ENCODE measurements around the gene DUSP16.

Gene DUSP16

DNA sequence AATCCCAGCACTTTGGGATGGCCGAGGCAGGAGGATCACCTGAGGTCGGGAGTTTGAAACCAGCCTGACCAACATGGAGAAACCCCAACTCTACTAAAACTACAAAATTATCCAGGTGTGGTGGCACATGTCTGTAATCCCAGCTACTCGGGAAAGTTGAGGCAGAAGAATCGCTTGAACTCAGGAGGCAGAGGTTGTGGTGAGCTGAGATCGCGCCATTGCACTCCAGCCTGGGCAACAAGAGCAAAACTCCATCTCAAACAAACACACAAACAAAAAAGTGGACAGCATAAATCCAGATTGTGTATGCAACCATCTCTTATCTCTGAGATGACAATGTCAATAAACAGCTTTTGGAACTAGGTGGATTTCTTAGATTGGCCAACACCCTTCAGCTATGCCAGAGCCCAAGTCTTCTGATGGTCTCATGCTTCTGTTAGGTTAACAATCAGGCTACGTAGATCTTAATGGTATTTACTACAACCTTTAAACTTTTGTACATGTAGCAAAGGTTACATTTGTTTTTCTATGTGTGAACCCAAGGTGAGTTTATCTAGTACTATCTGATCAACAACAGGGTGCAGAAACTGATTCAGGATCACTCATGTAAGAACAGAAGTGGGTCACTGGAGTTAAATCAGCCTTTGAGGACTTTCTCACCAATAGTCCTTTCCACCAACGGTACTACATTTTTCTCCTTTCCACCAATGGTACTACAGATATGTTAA lies 73.7 kb downstream of the DUSP16 start:
- DNase-seq (ENCODE audit: low spot score), result no peak
- H3K27ac ChIP-seq, result no peak overlapping the region
- ChIA-PET POLR2A (ENCODE audit: low non-redundant PET) (no interaction called here), CTCF (no interaction called here)
- TF ChIP-seq, protein P1, sequence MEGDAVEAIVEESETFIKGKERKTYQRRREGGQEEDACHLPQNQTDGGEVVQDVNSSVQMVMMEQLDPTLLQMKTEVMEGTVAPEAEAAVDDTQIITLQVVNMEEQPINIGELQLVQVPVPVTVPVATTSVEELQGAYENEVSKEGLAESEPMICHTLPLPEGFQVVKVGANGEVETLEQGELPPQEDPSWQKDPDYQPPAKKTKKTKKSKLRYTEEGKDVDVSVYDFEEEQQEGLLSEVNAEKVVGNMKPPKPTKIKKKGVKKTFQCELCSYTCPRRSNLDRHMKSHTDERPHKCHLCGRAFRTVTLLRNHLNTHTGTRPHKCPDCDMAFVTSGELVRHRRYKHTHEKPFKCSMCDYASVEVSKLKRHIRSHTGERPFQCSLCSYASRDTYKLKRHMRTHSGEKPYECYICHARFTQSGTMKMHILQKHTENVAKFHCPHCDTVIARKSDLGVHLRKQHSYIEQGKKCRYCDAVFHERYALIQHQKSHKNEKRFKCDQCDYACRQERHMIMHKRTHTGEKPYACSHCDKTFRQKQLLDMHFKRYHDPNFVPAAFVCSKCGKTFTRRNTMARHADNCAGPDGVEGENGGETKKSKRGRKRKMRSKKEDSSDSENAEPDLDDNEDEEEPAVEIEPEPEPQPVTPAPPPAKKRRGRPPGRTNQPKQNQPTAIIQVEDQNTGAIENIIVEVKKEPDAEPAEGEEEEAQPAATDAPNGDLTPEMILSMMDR (conservative IDR thresholded peaks at IDR 0.05; ENCODE audit: low read depth), result no peak

DNA sequence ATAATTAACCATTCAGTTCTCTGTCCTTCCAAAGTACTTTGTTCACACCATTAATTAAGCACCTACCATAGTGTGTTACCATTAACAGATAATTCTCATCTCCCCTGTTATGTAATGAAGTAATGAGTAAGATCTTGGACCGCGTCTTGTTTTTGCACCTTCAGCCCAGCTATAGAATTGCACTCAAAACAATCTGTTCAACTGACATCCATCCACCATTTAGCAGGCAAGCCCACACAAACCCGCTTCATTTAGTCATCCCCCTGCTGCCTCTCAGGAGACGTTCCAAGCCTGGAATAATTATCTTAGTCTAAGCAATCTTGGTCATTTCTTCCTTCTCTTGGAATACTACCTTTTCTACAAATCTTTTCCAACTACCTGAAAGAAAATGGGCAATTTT lies 74.4 kb downstream of the DUSP16 start:
- ChIA-PET POLR2A (ENCODE audit: low non-redundant PET) (no interaction called here), CTCF (no interaction called here)
- H3K27ac ChIP-seq, result no peak overlapping the region
- TF ChIP-seq, protein P1 (conservative IDR thresholded peaks at IDR 0.05; ENCODE audit: low read depth), result no peak
- DNase-seq (ENCODE audit: low spot score), result no peak

DNA sequence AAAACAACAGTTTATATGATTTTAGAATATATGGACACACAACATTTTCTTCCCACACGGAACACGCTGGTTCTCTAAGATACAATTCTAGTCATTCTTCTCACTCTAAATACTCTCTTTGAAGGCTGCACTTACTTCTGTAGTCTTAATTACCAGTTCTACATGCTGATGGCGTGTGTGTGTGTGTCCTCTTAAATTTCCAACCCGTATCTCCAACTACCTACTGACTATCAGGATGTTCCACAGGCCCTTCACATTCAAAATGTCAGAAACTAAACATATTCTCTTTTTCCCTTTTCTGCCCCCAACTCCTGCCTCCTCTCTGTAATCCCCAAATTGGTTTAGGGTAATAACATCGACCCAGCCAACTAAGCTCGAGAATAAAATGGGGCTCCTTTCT lies 75.2 kb downstream of the DUSP16 start:
- no peak overlapping the region for H3K27ac ChIP-seq
- no peak for DNase-seq (ENCODE audit: low spot score)
- ChIA-PET POLR2A (ENCODE audit: low non-redundant PET) (no interaction called here), CTCF (no interaction called here)
- TF ChIP-seq, protein P1 (conservative IDR thresholded peaks at IDR 0.05; ENCODE audit: low read depth), result no peak

DNA sequence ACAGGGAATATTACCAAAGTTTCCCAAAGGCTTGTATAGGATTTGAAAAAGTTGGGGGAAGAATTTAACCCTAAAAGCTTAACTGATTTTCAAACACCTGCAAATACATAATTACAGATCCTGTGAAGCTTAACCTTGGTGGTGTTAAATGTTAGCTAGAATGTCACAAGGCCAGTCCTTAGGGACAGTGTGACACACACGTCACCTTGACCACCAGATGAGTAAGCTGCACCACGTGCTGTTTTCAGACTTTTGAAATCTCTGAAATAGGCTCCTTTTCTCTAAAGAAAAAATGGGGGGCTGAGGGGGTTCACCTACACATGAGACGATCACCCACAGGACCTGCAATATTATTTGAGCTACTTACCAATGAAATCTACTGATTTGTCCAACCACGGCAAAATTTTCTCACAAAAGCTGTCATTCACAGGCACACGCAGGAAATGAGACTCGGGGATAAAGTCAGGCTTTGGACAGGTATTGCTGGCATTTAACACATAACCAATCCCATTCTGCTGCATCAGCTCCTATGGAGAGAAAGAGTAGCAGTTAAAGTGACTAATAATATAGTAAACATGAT lies 75.9 kb downstream of the DUSP16 start:
- ChIA-PET POLR2A (ENCODE audit: low non-redundant PET) (no interaction called here), CTCF (interaction anchor here (0.6 kb wide), 2 partner anchors 78 to 217 kb away, joined by 3 read pairs; no protein-coding TSS in a partner anchor)
- DNase-seq (ENCODE audit: low spot score), result no peak
- TF ChIP-seq, protein P1 (conservative IDR thresholded peaks at IDR 0.05; ENCODE audit: low read depth), result no peak
- H3K27ac ChIP-seq, result no peak overlapping the region

DNA sequence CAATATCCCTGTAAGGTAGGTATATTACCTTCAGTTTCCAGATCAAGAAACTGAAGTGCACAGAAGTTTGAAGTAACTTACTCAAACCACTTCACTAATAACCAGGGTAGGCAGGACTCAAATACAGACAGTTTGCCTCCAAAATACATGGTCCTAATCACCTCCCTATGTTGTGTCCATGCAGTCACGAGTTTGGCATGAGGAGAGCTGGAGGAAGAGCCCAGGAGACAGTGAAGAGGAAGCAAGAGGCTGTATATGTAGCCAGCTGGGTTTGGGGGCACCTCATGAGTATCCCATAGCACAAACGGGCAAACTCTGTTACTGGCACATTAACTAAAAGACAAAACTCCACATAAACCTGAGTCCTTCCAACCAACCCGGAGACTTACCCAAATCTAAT lies 79.2 kb downstream of the DUSP16 start:
- no peak overlapping the region for H3K27ac ChIP-seq
- TF ChIP-seq, protein P1 (conservative IDR thresholded peaks at IDR 0.05; ENCODE audit: low read depth), result no peak
- ChIA-PET CTCF (interaction anchor here (1.0 kb wide), 1 partner anchor 36 kb away, joined by 3 read pairs; no protein-coding TSS in a partner anchor), POLR2A (ENCODE audit: low non-redundant PET) (interaction anchor here (0.6 kb wide), 1 partner anchor 28 kb away, joined by 4 read pairs; no protein-coding TSS in a partner anchor)
- DNase-seq (ENCODE audit: low spot score), result no peak

DNA sequence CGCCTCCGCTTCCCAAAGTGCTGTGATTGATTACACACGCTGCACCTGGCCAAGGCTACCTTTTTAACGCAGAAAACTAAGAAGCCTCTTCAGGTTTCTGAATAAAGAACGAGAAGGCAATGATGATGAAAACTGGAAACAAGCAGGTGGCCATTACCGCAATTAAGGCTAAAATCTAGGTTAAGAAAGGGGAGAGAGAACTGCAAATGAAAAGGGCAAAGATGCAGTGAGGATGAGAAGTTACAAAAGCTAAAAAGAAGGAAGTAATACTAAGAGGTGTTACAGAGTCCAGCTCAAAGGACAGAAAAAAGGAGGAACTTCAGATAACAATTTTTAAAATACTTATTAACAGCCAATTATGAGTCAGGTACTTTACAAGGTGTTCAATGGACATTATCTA lies 79.7 kb downstream of the DUSP16 start:
- POLR2A ChIA-PET (ENCODE audit: low non-redundant PET), result no interaction called here

More for the DNA sequence above, 79.7 kb downstream of the DUSP16 start:
- TF ChIP-seq, protein P1 (conservative IDR thresholded peaks at IDR 0.05; ENCODE audit: low read depth), result no peak
- no peak for DNase-seq (ENCODE audit: low spot score)
- H3K27ac ChIP-seq, result no peak overlapping the region
- CTCF ChIA-PET, result interaction anchor here (1.0 kb wide), 2 partner anchors 37 to 159 kb away, joined by 3 read pairs; no protein-coding TSS in a partner anchor
